HTR-8/SVneo (cell line): ENCODE measurements around the gene ANKRD33B.
A peak's percentile ranks its signal among the peaks of the same experiment; 100 is the strongest.
"Not testable (repeated sequence)": the region's sequence is repeated elsewhere in the genome, so short reads cannot be mapped to it uniquely, and the experiment has no call there.

Experiments used
- DNase-seq: peaks from one replicate; pipeline ENCODE4 v3.0.0; 2011; ENCODE audit warnings: low spot score, mixed read lengths; ENCODE audit not compliant: insufficient read length
- FAIRE-seq: peaks from 2 replicates; lab custom pipeline; 2011; peaks lifted over from hg19 to GRCh38; lab: Jason Lieb, UNC

ANKRD33B gene

DNA sequence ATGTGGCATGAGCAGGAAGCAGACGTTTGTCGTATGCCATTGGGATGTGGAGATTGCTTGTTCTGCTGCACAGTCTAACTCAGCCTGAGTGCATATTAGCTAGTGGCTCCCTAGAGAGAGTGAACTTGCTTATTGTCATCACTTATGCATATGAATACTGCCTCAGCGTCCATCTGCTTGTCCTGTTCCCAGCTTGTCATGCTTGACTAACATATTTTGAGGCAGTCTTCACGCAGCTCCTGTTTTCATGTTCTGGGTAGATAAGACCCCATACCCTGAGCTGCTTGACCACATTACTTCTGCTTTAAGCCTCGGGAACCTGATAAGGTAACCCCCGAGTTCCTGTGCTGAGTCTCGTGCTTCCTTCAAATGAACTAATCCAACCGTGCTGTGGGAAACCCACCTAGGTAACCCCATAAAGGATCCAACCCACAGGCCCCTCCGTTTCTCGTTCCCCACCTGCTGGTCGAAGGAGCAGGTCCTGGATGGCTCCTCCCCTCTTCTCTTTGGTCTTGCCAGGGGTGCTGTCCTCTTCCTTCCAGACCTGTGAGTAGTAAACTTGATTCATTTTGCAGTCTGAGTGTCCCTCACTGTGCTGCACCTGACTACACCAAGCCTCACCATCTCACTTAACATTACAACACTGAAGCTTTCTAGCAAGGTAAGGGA lies 25.0 kb downstream of the ANKRD33B start:
- FAIRE-seq (no peak), DNase-seq (no peak)

DNA sequence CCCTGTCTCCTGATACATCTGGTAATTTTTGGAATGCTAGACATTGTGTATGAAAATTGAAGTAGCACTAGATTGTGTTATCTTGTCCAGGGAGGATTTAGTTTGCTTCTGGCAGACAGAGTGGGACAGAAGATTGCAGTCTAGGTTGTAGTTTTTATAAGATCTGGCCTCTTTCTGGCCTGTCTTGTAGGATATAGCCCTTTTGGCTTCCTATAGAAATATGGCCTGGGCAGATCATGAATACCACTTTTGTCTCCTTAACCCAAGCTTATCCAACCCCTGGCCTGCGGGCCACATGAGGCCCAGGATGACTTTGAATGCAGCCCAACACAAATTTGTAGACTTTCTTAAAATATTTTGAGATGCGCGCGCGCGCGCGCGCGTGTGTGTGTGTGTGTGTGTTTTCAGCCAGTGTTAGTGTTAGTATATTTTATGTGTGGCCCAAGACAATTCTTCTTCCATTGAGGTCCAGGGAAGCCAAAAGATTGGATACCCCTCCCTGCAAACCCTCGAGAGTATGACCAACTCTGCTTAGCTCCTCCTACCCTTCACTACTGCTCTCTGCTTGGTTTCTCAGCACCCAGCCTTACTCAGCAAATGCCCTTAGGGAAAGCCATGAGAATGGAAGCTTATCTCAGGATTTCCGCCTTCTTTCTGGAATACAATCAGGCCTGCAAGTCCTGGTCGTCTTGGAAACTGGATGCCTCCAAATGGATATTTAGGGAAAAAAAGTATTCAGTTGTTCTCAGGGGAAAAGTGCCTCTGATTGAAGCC lies 26.5 kb downstream of the ANKRD33B start:
- peak; percentile 85 for DNase-seq
- FAIRE-seq = peak; percentile 78

DNA sequence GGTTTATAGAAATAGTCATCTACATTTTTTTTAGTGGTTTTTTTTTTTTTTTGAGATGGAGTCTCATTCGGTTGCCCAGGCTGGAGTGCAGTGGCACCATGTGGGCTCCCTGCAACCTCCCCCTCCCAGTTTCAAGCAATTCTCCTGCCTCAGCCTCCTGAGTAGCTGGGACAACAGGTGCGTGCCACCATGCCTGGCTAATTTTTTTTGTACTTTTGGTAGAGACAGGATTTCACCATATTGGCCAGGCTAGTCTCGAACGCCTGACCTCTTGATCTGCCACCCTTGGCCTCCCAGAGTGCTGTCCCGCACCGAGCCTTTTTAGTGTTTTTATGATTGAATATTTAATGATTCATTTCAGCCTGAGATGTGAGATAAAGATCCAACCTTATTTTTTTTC lies 27.3 kb downstream of the ANKRD33B start:
- DNase-seq (no peak), FAIRE-seq (no peak)

DNA sequence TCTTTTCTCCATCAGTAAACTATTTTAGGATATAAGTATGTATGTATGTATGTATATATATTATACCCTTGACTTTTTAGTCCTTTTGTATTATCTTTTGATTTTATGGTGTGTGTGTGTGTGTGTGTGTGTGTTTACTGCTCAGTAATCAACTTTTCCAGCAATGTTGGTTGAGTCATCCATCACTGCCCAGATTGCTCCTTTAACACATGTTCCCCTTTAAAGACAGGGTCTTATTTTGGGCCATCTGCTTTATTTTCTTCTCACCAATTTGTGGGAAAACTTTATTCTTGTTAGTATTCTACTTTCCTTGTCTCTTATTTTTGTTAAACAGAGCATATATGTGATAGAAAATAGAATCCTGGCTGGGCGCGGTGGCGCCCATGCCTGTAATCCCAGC lies 28.1 kb downstream of the ANKRD33B start:
- FAIRE-seq (no peak), DNase-seq (no peak)

DNA sequence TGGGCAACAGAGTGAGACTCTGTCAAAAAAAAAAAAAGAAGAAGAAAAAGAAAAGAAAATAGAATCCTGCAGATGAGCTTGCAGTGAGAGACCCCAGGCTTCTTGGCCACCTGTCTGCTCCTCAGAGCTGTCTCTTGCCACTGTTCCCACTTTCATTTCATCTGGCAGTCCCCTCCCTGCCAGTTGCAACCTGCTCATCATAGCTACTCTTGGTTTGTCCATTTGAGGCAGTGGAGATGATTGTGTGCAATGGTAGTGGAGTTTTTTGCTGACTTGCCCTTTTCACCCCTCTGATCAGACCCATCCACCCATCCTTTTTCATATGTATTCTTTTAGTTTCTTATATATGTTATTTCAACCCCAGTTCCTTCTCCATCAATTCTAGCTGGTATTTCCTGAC lies 28.7 kb downstream of the ANKRD33B start:
- FAIRE-seq (no peak), DNase-seq (no peak)

DNA sequence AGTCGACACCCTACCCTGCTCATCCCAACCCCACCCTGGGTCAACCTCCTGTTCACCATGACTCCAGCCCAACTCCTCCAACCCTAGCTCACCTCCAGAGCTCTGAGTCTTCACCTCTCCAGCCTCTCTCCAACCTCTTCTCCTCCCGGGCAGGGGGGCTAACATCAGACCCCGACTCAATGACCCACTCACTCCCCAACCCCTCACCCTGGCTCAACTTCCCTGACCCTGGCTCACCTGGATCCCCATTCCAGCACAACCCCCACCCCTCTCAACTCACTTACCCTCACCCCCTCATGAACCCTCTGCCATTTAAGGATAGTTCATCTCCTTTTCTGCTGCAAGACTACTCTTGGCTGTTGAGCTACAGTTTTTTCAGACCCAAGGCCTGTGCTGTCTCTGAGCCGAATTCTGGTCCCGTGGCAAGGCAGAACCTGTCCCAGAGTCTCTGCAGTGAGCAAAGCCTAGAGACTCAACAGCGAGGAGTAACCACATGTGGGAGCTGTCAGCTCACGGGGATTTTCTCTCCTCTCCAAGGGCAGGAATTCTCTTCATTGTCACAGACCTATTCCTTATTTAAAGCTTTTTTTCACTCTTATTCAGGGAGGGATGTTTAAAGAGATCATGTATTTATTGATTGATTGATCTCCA lies 29.8 kb downstream of the ANKRD33B start:
- FAIRE-seq (no peak), DNase-seq (no peak)

DNA sequence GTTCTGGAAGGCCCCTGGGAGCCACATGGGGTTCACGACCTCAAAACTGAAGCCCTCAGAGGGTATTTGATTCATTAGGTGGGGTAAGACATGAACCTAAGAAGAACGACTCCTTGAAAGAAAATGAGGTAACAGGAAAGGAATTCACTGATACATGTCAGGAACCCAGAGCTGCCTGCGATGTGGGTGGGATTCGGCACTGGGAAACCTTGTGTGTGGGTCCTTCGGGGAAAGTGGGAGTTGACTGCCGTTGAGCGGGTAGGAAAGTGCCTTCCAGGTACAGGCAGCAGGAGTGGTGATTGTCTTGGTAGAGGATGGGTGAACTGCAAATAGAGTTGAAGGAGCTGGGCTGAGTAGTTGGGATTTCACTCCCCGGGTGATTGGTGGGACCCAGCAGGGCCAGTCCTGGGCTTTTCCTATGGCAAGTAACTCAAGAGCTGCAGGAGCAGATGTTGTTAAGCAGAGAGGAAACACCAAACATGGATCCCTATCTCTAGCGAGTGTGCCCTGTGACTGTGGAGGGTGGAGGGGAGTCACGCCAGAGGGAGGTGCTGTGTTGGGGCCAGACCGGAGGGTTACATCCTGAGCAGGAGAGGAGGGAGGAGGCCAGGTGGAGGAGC lies 30.8 kb downstream of the ANKRD33B start:
- DNase-seq (peak; percentile 93), FAIRE-seq (peak; percentile 67)

DNA sequence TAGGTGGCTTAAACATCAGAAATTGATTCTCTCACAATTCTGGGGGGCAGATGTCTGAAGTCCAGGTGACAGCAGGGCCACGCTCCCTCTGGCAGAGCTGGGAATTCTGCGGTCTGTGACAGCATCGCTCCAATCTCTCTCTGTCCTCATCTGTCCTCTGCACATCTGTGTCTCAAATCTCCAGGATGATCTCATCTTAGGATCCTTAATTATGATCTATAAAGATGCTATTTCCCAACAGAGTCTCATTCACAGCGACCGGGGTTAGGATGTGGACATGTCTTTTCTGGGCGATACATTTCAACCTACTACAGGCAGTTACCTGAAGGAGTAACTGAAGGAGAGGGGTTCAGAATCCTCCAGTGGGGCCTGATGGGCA lies 31.4 kb downstream of the ANKRD33B start:
- FAIRE-seq (no peak), DNase-seq (no peak)

DNA sequence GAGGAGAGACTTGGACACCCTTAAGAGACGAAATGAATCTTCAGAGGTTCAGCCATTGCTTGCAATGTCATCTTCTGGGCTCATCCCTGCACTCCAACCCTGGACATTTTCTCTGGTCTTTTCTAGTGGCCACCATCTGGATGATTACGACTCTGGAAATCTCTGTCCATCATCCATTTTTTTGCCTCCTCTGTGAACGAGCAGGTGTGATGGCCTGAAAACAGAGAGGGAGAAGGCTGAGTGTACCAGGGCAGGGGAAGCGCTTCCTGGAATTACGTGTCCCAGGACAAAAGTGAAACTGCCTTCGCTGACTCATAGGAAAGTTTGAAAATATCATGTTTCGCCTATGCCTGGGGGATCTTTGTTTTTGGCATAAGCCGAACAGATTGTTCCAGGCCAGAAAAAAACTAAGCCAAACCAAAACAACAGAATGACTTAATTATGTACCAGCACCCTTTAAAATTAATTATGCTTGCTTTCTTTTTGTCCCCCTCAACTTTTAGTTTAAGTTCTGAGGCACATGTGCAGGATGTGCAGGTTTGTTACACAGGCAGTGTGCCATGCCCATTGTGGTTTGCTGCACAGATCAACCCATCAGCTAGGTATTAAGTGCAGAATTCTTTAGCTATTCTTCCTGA lies 31.9 kb downstream of the ANKRD33B start:
- FAIRE-seq = peak; percentile 96
- peak; percentile 94 for DNase-seq

DNA sequence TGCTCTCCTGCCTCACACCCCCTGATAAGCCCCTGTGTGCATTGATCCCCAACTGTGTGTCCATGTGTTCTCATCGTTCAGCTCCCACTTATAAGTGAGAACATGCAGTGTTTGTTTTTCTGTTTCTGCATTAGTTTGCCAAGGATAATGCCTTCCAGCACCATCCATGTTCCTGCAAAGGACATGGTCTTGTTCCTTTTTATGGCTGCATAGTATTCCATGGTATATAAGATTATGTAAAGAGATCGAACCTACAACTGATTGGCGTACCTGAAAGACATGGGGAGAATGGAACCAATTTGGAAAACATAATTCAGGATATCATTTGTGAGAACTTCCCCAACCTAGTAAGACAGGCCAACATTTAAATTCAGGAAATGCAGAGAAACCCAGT lies 32.4 kb downstream of the ANKRD33B start:
- no peak for FAIRE-seq

DNA sequence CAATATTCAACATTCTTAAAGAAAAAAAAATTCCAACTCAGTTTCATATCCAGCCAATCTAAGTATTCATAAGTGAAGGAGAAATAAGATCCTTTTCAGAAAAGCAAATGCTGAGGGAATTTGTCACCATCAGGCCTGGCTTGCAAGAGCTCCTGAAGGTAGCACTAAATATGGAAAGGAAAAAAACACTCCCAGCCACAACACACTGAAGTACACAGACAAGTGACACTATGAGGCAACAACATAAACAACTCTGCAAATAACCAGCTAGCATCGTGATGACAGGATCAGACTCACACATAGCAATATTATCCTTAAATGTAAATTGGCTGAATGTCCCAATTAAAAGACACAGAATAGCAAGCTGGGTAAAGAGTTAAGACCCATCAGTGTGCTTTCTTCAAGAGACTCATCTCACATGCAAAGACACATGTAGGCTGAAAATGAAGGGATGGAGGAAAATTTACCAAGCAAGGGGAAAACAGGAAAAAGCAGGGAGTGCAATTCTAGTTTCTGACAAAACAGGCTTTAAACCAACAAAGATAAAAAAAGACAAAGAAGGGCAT lies 33.1 kb downstream of the ANKRD33B start:
- FAIRE-seq = no peak
- DNase-seq = no peak

More for the DNA sequence above, 32.4 kb downstream of the ANKRD33B start:
- no peak for DNase-seq

DNA sequence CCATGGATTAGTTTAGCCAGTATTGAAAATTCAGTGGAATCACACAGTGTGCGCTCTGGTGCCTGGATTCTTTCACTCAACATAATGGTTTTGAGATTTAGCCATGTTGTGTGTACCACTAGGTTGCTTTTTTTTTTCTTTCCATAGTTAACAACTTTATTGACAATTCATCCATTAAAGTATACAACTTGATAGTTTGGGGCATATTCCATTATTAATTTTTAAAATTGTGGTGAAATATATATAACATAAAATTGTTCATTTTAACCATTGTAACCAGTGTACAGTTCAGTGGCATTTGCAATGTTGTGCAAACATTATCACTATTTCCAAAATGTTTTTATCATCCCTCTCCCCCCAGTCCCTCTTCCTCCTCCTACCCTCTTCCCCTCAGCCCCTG lies 35.2 kb downstream of the ANKRD33B start:
- DNase-seq (no peak), FAIRE-seq (no peak)

DNA sequence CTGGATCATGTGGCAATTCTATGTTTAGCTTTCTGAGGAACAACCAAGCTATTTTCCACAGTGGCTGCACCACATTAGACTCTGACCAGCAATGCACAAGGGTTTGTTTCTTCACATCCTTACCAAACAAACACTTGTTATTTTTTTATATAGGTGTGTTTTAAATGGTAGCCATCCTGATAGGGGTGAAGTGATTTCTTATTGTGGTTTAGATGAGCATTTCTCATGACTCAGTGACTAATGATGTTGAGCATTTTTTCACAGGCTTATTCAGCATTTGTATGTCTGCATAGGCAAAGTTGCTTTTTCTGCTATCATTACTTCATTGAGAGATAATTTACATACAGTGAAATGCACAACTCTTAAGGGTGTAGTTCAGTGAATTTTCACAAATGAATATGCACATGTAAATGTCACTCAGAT lies 36.0 kb downstream of the ANKRD33B start:
- FAIRE-seq (no peak), DNase-seq (no peak)

DNA sequence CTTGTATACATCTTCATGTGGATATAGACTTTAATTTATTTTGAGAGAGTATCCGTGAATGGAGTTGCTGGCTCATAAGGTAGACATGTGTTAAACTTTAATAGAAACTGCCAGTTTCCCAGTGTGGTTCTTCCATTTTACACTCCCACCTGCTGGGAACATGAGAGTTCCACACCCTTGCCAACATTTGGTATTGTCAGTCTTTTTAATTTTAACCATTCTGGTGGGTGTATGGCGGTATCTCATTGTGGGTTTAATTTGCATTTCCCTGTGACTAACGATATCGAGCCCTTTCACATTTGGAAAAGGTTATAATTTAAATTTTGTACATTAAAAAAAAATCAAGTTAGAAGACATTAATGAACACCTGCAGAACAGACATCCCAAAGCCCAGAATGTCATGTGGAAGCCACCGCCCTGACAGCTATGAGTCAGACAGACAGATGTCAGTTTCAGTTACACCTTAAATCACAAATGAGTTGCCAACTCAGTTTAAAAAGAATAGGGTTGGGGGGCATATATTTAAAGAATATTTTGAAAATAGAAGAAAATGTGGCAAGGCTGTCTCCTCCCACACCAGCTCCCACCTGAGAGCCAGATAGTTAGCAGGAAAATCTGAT lies 36.9 kb downstream of the ANKRD33B start:
- FAIRE-seq = no peak
- no peak for DNase-seq

DNA sequence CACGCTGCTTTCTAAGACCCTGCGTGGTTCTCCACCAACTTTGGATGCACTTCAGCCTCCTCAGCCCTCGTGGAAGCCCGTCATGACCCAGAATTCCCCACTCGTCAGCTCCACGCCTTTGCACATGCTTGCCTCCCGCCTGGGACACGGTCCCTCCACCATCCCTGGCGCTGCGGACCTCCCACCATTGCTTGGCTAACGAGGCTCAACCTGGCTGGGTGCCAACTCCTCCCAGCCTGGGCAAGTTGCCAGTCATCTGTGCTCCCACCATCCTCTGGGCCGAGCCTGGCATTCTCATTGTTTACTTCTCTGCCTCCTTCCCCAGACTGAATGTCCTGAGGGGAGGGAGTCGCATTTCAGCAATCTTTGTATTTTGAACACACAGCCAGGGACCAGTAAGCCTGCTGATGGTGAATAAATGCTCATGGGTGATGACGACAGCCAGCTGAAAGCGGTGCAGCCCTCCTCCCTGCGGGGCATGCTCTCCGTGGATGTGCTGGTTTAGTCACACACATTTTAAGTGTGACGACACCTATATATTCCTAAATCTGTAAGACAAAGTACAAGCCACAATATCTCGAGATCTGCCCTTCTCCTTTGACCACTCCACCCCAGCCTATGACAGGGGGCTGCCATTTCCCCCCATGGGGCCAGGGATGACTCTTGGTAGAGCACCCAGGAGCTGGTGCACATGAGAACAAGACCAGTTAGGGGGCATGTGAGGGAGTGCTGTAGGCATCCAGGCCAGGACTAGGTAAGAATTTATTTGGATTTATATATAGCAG lies 37.6 kb downstream of the ANKRD33B start:
- DNase-seq (peak; percentile 94), FAIRE-seq (peak; percentile 96)

DNA sequence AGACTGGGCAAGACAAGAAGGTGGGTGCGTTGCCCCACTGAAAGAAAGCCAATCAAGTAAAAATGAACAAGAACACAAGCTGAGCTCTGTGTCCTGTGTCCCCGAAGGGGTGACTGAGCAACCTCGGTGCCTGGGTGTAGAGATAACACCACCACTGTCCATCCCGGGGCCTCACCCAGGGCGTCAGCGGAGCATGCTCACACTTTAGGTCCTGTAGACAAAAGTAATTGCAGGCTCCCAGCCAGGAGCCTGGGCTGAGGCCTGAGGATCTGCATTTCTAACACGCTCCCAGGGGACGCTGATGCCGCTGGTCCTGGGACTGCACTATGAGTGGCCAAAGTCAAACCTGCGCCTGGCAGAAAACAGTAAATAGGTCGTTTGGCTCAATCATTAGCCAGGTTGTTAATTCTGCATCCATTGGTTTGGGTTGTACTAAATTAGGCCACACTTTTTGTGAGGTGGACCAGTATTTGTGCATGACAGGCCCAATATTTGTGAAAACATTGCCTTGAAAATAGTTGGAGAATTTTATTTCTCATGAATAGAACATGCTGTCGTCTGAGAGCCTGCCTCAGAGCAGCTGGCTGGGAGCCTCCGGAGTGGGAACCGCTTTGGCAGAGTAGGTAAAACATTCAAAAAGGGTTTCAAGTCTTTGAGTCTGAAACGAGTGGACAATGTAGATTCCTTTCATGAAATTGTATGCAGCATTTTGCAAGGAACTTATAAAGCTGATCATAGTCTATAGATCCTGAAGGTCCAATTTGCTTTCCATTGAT lies 38.3 kb downstream of the ANKRD33B start:
- FAIRE-seq = no peak

DNA sequence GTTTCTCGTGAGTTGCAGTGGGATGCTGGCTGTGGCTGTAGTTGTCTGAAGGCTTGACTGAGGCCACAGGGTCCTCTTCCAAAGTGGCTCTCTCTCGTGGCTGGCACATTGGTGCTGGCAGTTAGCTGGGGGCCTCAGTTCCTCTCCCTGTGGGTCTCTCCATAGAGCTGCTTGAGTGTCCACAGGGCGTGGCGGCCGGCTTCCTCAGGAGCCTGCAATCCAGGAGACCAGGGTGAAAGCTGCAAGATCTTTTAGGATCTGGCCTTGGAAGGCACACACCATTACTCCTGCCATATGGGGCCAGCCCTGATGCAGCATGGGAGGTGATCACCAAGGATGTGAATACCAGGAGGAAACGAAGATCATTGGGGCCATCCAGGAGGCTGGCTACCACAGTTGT lies 41.1 kb downstream of the ANKRD33B start:
- DNase-seq = no peak
- no peak for FAIRE-seq

More for the DNA sequence above, 38.3 kb downstream of the ANKRD33B start:
- no peak for DNase-seq

DNA sequence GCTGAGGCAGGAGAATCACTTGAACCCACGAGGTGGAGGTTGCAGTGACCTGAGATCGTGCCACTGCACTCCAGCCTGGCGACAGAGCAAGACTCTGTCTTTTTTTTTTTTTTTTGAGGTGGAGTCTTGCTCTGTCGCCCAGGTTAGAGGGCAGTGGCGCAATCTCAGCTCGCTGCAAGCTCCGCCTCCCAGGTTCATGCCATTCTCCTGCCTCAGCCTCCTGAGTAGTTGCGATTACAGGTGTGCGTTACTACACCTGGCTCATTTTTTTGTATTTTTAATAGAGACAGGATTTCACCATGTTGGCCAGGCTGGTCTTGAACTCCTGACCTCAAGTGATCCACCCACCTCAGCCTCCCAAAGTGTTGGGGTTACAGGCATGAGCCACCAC lies 42.8 kb downstream of the ANKRD33B start:
- DNase-seq, FAIRE-seq: not testable (repeated sequence)
